ENCODE measurements around the gene ABHD17C.

Gene ABHD17C

GRCh38 chr15:80691575-80691974, 3.5 kb upstream of the ABHD17C start:
- DNase-seq = no peak

- DNase-seq = peak; percentile 16
These were observed 1.2 kb upstream of the ABHD17C start for GRCh38 chr15:80693682-80694610.

GRCh38 chr15:80694611-80695098, 455 bp upstream of the ABHD17C start:
- DNase-seq = no peak

GRCh38 chr15:80695911-80696661, 976 bp downstream of the ABHD17C start:
- no peak for DNase-seq

- no peak for DNase-seq
These were observed 2.1 kb downstream of the ABHD17C start for GRCh38 chr15:80697075-80697685.

GRCh38 chr15:80698676-80699075, 3.6 kb downstream of the ABHD17C start:
- DNase-seq = no peak

- no peak for DNase-seq
These were observed 4.9 kb downstream of the ABHD17C start for GRCh38 chr15:80699981-80700380.

GRCh38 chr15:80701676-80702311, 6.7 kb downstream of the ABHD17C start:
- DNase-seq = no peak

GRCh38 chr15:80703081-80703480, 8.0 kb downstream of the ABHD17C start:
- no peak for DNase-seq

GRCh38 chr15:80703965-80704364, 8.9 kb downstream of the ABHD17C start:
- no peak for DNase-seq

- DNase-seq = no peak
These were observed 11.1 kb downstream of the ABHD17C start for GRCh38 chr15:80706161-80706560.

GRCh38 chr15:80709542-80709941, 14.4 kb downstream of the ABHD17C start:
- no peak for DNase-seq

GRCh38 chr15:80710635-80711554, 15.8 kb downstream of the ABHD17C start:
- DNase-seq = no peak

- DNase-seq = no peak
These were observed 16.8 kb downstream of the ABHD17C start for GRCh38 chr15:80711886-80712285.

- DNase-seq = no peak
These were observed 17.8 kb downstream of the ABHD17C start for GRCh38 chr15:80712956-80713355.

- DNase-seq = no peak
These were observed 26.4 kb downstream of the ABHD17C start for GRCh38 chr15:80721476-80721875.

- no peak for DNase-seq
These were observed 27.7 kb downstream of the ABHD17C start for GRCh38 chr15:80722811-80723210.

GRCh38 chr15:80727196-80727595, 32.1 kb downstream of the ABHD17C start:
- DNase-seq = no peak

- no peak for DNase-seq
These were observed 32.5 kb downstream of the ABHD17C start for GRCh38 chr15:80727596-80727995.

- DNase-seq = no peak
These were observed 35.3 kb downstream of the ABHD17C start for GRCh38 chr15:80730387-80730786.

GRCh38 chr15:80730926-80731325, 35.8 kb downstream of the ABHD17C start:
- DNase-seq = no peak

GRCh38 chr15:80732167-80732566, 37.1 kb downstream of the ABHD17C start:
- DNase-seq = no peak
